IgD-negative memory B cell (primary cell): ENCODE data around the gene YWHAH. TPM values are rescaled to one million over a fixed set of nuclear protein-coding genes. Genes with fewer than 3 reads are reported as not detected.
A peak's percentile ranks its signal among the peaks of the same experiment; 100 is the strongest.

ENCODE experiments used
- H3K27ac Mint-ChIP-seq, 3 donors: one replicate each; pipeline ENCODE4 v1.8.0; 2020 to 2022; ENCODE audit warnings: mild to moderate bottlenecking in 3 of 3, mixed read lengths in 3 of 3, moderate library complexity in 1 of 3
- H3K27me3 Mint-ChIP-seq: one replicate; pipeline ENCODE4 v1.8.0; 2021; ENCODE audit warnings: mixed read lengths
- H3K36me3 Mint-ChIP-seq: one replicate; pipeline ENCODE4 v1.8.0; 2020; ENCODE audit warnings: mild to moderate bottlenecking, mixed read lengths
- H3K4me1 Mint-ChIP-seq, 3 donors: one replicate each; pipeline ENCODE4 v1.8.0; 2020 to 2022; ENCODE audit warnings: mixed read lengths in 3 of 3, mild to moderate bottlenecking in 1 of 3
- H3K4me3 Mint-ChIP-seq, 4 donors: one replicate each; pipeline ENCODE4 v1.8.0; 2020 to 2022; ENCODE audit warnings: mild to moderate bottlenecking in 4 of 4, mixed read lengths in 4 of 4, moderate library complexity in 3 of 4
- H3K9me3 Mint-ChIP-seq, 3 donors: one replicate each; pipeline ENCODE4 v1.8.0; 2020 to 2021; ENCODE audit warnings: mixed read lengths in 3 of 3, mild to moderate bottlenecking in 1 of 3
- polyA plus RNA-seq: library from polyadenylated mRNA; unstranded; fragments of 300-500 nt; fragmentation: Illumina TruSeq; gene quantifications from one replicate; pipeline ENCODE4 v1.2.3, GENCODE V29; 2021

The YWHAH gene
- polyA plus RNA-seq, 1 donor from 2014 or later, result 65.3 TPM

- Mint-ChIP-seq H3K27ac (peak overlapping the region in 1 of 3 donors; percentile 26), H3K36me3 (peaks cover 4% of the 10 kb centered on the region), H3K4me1 (no peaks in the 10 kb centered on the region), H3K27me3 (peaks cover 14% of the 10 kb centered on the region), H3K9me3 (peaks cover 2 to 9% (median 3%) of the 10 kb centered on the region in 3 donors), H3K4me3 (no peak overlapping the region)
These were observed 61.1 kb downstream of the YWHAH start for GRCh38 chr22:32005453-32005852.

Other genes with a start within 250 kb of the YWHAH start
- gene PRR14L, start 194.4 kb upstream of the YWHAH start, polyA plus RNA-seq, result 28.4 TPM
- 30.7 TPM for gene DEPDC5, start 190.5 kb upstream of the YWHAH start, polyA plus RNA-seq
- gene SLC5A1, start 98.7 kb downstream of the YWHAH start, polyA plus RNA-seq, result not detected
- gene C22orf42, start 214.8 kb downstream of the YWHAH start, polyA plus RNA-seq, result not detected